Measurements from ENCODE around the gene NBDY.

NBDY gene

GRCh38 chrX:56788229-56788628 is 59.2 kb downstream of the NBDY start:
- TF ChIP-seq, protein P1, sequence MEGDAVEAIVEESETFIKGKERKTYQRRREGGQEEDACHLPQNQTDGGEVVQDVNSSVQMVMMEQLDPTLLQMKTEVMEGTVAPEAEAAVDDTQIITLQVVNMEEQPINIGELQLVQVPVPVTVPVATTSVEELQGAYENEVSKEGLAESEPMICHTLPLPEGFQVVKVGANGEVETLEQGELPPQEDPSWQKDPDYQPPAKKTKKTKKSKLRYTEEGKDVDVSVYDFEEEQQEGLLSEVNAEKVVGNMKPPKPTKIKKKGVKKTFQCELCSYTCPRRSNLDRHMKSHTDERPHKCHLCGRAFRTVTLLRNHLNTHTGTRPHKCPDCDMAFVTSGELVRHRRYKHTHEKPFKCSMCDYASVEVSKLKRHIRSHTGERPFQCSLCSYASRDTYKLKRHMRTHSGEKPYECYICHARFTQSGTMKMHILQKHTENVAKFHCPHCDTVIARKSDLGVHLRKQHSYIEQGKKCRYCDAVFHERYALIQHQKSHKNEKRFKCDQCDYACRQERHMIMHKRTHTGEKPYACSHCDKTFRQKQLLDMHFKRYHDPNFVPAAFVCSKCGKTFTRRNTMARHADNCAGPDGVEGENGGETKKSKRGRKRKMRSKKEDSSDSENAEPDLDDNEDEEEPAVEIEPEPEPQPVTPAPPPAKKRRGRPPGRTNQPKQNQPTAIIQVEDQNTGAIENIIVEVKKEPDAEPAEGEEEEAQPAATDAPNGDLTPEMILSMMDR (conservative IDR thresholded peaks at IDR 0.05) = no peak
- H3K27ac ChIP-seq = no peak overlapping the region

DNA sequence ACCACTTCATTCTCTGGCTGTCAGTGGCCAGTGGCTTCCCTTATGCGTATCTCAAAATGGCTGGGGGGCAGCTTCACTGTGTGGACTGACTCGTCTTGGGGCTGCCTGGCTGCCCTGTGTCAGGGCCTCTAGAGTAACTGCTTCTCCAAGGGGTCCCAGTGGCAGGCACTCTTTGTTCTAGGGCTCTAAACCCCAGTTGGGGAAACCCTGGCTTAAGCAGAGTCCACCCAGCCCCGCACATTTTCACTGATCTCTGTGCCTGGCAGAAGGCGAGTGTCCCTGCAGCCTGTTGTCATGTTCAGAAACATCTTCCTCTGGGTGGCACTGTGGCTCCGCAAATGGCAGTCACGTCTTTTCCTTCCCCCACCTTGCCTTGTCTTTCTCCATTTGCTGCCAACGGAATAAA is 59.7 kb downstream of the NBDY start:
- TF ChIP-seq, protein P1 (conservative IDR thresholded peaks at IDR 0.05) = no peak
- no peak overlapping the region for H3K27ac ChIP-seq

- H3K27ac ChIP-seq = no peak overlapping the region
- TF ChIP-seq, protein P1 (conservative IDR thresholded peaks at IDR 0.05) = no peak
These were observed 60.6 kb downstream of the NBDY start for GRCh38 chrX:56789518-56790070.

GRCh38 chrX:56790778-56791177 is 61.7 kb downstream of the NBDY start:
- H3K27ac ChIP-seq = no peak overlapping the region
- TF ChIP-seq, protein P1 (conservative IDR thresholded peaks at IDR 0.05) = no peak

GRCh38 chrX:56791456-56791855 is 62.4 kb downstream of the NBDY start:
- H3K27ac ChIP-seq = no peak overlapping the region
- TF ChIP-seq, protein P1 (conservative IDR thresholded peaks at IDR 0.05) = no peak

GRCh38 chrX:56792270-56793111 is 63.4 kb downstream of the NBDY start:
- H3K27ac ChIP-seq = no peak overlapping the region
- TF ChIP-seq, protein P1 (conservative IDR thresholded peaks at IDR 0.05) = no peak

- H3K27ac ChIP-seq = no peak overlapping the region
- TF ChIP-seq, protein P1 (conservative IDR thresholded peaks at IDR 0.05) = no peak
These were observed 64.0 kb downstream of the NBDY start for GRCh38 chrX:56793112-56793430.
